A549 (cell line): Measurements from ENCODE around the gene CAB39. TPM values are rescaled to one million over a fixed set of nuclear protein-coding genes. Genes with fewer than 3 reads are reported as not detected.
A peak's percentile ranks its signal among the peaks of the same experiment; 100 is the strongest.

Experiments used
- ATAC-seq, 2 experiments: fragments of 200-7000 bp in 1 of 2; fragments of >200 bp in 1 of 2; cut with Nextera tagmentation in 1 of 2; cut with Tn5 transposase in 1 of 2; 3 replicates each; pipeline versions ENCODE4 v1.8.0 to v1.9.1; 2018 to 2020; ENCODE audit warnings: mild to moderate bottlenecking in 1 of 2, moderate library complexity in 1 of 2
- CTCF ChIA-PET: fragments of 300-600 bp; sonication (Branson Sonifier 250); formaldehyde crosslinking; extraction: SDS; loops from one replicate; lab custom pipeline; 2021; ENCODE audit warnings: antibody characterized with exemption, inconsistent platforms; lab: Yijun Ruan, JAX
- POLR2A ChIA-PET: fragments of 350-600 bp; formaldehyde crosslinking; extraction: SDS; loops from one replicate; lab custom pipeline; 2021; ENCODE audit warnings: antibody characterized with exemption, inconsistent platforms; lab: Yijun Ruan, JAX
- DNase-seq, 2 experiments: peaks; one replicate each; pipeline versions ENCODE4 v3.0.0 to v3.0.0-alpha.2; 2011 to 2016; ENCODE audit warnings: low read depth in 1 of 2, low spot score in 1 of 2
- FAIRE-seq: peaks from 2 replicates; lab custom pipeline; 2011; peaks lifted over from hg19 to GRCh38; lab: Jason Lieb, UNC
- H3K27ac ChIP-seq, 2 experiments: fragments of >200 bp; sonication (Bioruptor Twin); formaldehyde crosslinking; 3 replicates each; pipeline ENCODE4 v1.5.1; 2016 to 2017
- H3K4me1 ChIP-seq: fragments of >200 bp; sonication (Bioruptor Twin); formaldehyde crosslinking; 3 replicates; pipeline ENCODE4 v1.6.1; 2016
- H3K4me2 ChIP-seq: fragments of >200 bp; sonication (Bioruptor Twin); formaldehyde crosslinking; 3 replicates; pipeline ENCODE4 v1.6.1; 2016
- H3K4me3 ChIP-seq: fragments of >200 bp; sonication (Bioruptor Twin); formaldehyde crosslinking; 3 replicates; pipeline ENCODE4 v1.5.1; 2016
- H3K9me3 ChIP-seq: fragments of >200 bp; sonication (Bioruptor Twin); formaldehyde crosslinking; 3 replicates; pipeline ENCODE4 v1.6.1; 2016
- CBX2 ChIP-seq: fragments of 200-600 bp; sonication (generic); IDR thresholded peaks from 2 replicates; pipeline ENCODE4 v1.6.1; 2016; ENCODE audit warnings: low read depth, mild to moderate bottlenecking, borderline replicate concordance
- CBX8 ChIP-seq: fragments of 200-600 bp; sonication (generic); IDR thresholded peaks from 2 replicates; pipeline ENCODE4 v1.6.1; 2016
- CEBPB ChIP-seq, 2 experiments: fragments of >200 bp in 1 of 2; sonication (Bioruptor Twin) in 1 of 2; formaldehyde crosslinking in 1 of 2; IDR thresholded peaks; 2 replicates each; pipeline ENCODE4 v1.6.1; 2012 to 2016
- CHD2 ChIP-seq: fragments of 150-350 bp; IDR thresholded peaks from 2 replicates; pipeline ENCODE4 v1.6.1; 2014; ENCODE audit warnings: low read length; ENCODE audit not compliant: partially characterized antibody
- EHMT2 ChIP-seq: fragments of 200-600 bp; sonication (generic); IDR thresholded peaks from 2 replicates; pipeline ENCODE4 v1.6.1; 2016; ENCODE audit warnings: antibody characterized with exemption, low read depth, mild to moderate bottlenecking, moderate library complexity
- ESRRA ChIP-seq: fragments of 150-350 bp; IDR thresholded peaks from 2 replicates; pipeline ENCODE4 v1.6.1; 2014; ENCODE audit warnings: mild to moderate bottlenecking, low read length, borderline replicate concordance
- HEYL ChIP-seq: fragments of 250-450 bp; sonication (Bioruptor Pico); IDR thresholded peaks from 2 replicates; pipeline ENCODE4 v1.8.0; 2021; ENCODE audit warnings: mild to moderate bottlenecking, moderate library complexity
- HMGXB4 ChIP-seq: fragments of 250-450 bp; sonication (Bioruptor Pico); IDR thresholded peaks from 2 replicates; pipeline ENCODE4 v1.5.0; 2021; ENCODE audit warnings: mild to moderate bottlenecking, moderate library complexity, borderline replicate concordance
- HOXB13 ChIP-seq: fragments of 250-450 bp; sonication (Bioruptor Pico); IDR thresholded peaks from 2 replicates; pipeline ENCODE4 v1.5.0; 2020; ENCODE audit warnings: low read depth, mild to moderate bottlenecking, moderate library complexity
- MAFK ChIP-seq: fragments of 450-650 bp; IDR thresholded peaks from 2 replicates; pipeline ENCODE4 v1.6.1; 2014; ENCODE audit not compliant: partially characterized antibody
- MYC ChIP-seq: IDR thresholded peaks from 2 replicates; pipeline ENCODE4 v1.6.1; 2012; ENCODE audit warnings: mild to moderate bottlenecking, inconsistent platforms, low read length, improper control_type of control experiment, borderline replicate concordance
- NFE2L2 ChIP-seq: fragments of 150-350 bp; conservative IDR thresholded peaks from 2 replicates; pipeline ENCODE4 v1.6.1; 2014; ENCODE audit warnings: low read length
- NR3C1 ChIP-seq: fragments of >200 bp; sonication (Bioruptor Twin); formaldehyde crosslinking; IDR thresholded peaks from 3 replicates; pipeline ENCODE4 v1.6.1; 2017
- POLR2A ChIP-seq: IDR thresholded peaks from 2 replicates; pipeline ENCODE4 v1.6.1; 2012; ENCODE audit warnings: mild to moderate bottlenecking, low read length
- SMC3 ChIP-seq: fragments of >200 bp; sonication (Bioruptor Twin); formaldehyde crosslinking; IDR thresholded peaks from 3 replicates; pipeline ENCODE4 v1.6.1; 2018; ENCODE audit warnings: inconsistent platforms
- TFCP2L1 ChIP-seq: fragments of 250-450 bp; sonication (Bioruptor Pico); IDR thresholded peaks from 2 replicates; pipeline ENCODE4 v1.5.0; 2021; ENCODE audit warnings: mild to moderate bottlenecking
- ZFP36 ChIP-seq: fragments of 450-650 bp; IDR thresholded peaks from 2 replicates; pipeline ENCODE4 v1.6.1; 2014; ENCODE audit warnings: borderline replicate concordance; ENCODE audit not compliant: partially characterized antibody
- ZNF302 ChIP-seq: fragments of 250-450 bp; sonication (Bioruptor Pico); IDR thresholded peaks from 2 replicates; pipeline ENCODE4 v1.9.0; 2021; ENCODE audit warnings: inconsistent platforms, mild to moderate bottlenecking, moderate library complexity
- WGBS: methylation state at CpG from one replicate; pipeline ENCODE4 v1.1.6; 2017; ENCODE audit errors: missing lambda C conversion rate; 5-methylcytosine and 5-hydroxymethylcytosine counted together
- polyA plus RNA-seq, 4 experiments: library from polyadenylated mRNA; depleted of rRNA in 3 of 4; stranded (reverse); fragments of >200 nt; fragmentation: RNase III in 1 of 4; extraction: RNeasy Plus Mini Kit Qiagen cat#74134 plus additional on column Dnase treatment in 1 of 4; gene quantifications; 2 replicates in 3 of 4; 3 replicates in 1 of 4; pipeline ENCODE4 v1.2.3, GENCODE V29; 2011 to 2017
- TF ChIP-seq, protein P1 (sequence below): IDR thresholded peaks from 2 replicates; pipeline ENCODE4 v1.6.1; 2012; ENCODE audit warnings: low read depth, borderline replicate concordance
- TF ChIP-seq, protein P2 (sequence below): fragments of 200-600 bp; sonication (generic); IDR thresholded peaks from 2 replicates; pipeline ENCODE4 v1.6.1; 2016; ENCODE audit warnings: antibody characterized with exemption, mild to moderate bottlenecking, moderate library complexity
- TF ChIP-seq, protein P3 (sequence below): IDR thresholded peaks from 2 replicates; pipeline ENCODE4 v1.6.1; 2012

The CAB39 gene
- polyA plus RNA-seq, 2 of the 4 experiments (the other 2 are of a cell fraction) = 28.4 to 54.2 TPM

- ChIA-PET POLR2A (no interaction called here), CTCF (interaction anchor here (1.2 to 4.8 kb wide), 4 partner anchors 7 to 172 kb away, joined by 3 to 32 read pairs (median 4); no protein-coding TSS in a partner anchor)
- H3K4me2 ChIP-seq = no peak overlapping the region
- no peak overlapping the region for H3K4me3 ChIP-seq
- ATAC-seq (no peak), FAIRE-seq (no peak), DNase-seq (no peak)
- H3K9me3 ChIP-seq = no peaks in the 10 kb centered on the region
- H3K4me1 ChIP-seq = no peaks in the 10 kb centered on the region
- TF ChIP-seq CBX8 (no peak), CHD2 (no peak), SMC3 (no peak), ESRRA (no peak), EHMT2 (no peak), TFCP2L1 (CRISPR knock-in tag) (no peak), CEBPB (IDR thresholded peaks at IDR 0.05) (no peak), NR3C1 (no peak), NFE2L2 (no peak), ZNF302 (CRISPR knock-in tag) (no peak), POLR2A (no peak), HOXB13 (CRISPR knock-in tag) (no peak), HEYL (CRISPR knock-in tag) (no peak)
- TF ChIP-seq, protein P1, sequence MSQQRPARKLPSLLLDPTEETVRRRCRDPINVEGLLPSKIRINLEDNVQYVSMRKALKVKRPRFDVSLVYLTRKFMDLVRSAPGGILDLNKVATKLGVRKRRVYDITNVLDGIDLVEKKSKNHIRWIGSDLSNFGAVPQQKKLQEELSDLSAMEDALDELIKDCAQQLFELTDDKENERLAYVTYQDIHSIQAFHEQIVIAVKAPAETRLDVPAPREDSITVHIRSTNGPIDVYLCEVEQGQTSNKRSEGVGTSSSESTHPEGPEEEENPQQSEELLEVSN = no peak
- TF ChIP-seq, protein P2, sequence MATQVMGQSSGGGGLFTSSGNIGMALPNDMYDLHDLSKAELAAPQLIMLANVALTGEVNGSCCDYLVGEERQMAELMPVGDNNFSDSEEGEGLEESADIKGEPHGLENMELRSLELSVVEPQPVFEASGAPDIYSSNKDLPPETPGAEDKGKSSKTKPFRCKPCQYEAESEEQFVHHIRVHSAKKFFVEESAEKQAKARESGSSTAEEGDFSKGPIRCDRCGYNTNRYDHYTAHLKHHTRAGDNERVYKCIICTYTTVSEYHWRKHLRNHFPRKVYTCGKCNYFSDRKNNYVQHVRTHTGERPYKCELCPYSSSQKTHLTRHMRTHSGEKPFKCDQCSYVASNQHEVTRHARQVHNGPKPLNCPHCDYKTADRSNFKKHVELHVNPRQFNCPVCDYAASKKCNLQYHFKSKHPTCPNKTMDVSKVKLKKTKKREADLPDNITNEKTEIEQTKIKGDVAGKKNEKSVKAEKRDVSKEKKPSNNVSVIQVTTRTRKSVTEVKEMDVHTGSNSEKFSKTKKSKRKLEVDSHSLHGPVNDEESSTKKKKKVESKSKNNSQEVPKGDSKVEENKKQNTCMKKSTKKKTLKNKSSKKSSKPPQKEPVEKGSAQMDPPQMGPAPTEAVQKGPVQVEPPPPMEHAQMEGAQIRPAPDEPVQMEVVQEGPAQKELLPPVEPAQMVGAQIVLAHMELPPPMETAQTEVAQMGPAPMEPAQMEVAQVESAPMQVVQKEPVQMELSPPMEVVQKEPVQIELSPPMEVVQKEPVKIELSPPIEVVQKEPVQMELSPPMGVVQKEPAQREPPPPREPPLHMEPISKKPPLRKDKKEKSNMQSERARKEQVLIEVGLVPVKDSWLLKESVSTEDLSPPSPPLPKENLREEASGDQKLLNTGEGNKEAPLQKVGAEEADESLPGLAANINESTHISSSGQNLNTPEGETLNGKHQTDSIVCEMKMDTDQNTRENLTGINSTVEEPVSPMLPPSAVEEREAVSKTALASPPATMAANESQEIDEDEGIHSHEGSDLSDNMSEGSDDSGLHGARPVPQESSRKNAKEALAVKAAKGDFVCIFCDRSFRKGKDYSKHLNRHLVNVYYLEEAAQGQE = no peak
- TF ChIP-seq, protein P3, sequence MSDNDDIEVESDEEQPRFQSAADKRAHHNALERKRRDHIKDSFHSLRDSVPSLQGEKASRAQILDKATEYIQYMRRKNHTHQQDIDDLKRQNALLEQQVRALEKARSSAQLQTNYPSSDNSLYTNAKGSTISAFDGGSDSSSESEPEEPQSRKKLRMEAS = no peak
- no peak overlapping the region for H3K27ac ChIP-seq
- WGBS = 91% methylated on average over 5 of the region's 7 CpGs
Measured at GRCh38 chr2:230816735-230817134, 104.1 kb downstream of the CAB39 start.

DNA sequence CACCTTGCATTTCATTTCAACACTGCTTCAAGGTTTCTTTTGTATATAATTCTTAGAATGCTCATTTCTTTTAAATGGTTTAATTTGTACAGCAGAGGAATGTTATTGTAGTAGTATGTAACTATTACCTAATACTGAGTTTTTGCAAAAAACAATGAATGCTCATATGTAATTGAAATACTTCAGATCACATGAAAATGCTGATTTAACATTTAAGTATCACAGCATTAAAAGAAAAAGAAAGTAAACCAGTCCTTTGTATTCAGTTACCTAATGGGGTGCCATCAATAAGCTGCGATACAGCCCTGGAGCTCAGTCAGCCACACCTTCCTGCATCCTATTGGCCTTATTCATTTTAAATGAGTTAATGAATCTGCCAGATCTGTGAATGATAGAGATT is 106.8 kb downstream of the CAB39 start:
- H3K4me1 ChIP-seq = no peaks in the 10 kb centered on the region
- H3K9me3 ChIP-seq = no peaks in the 10 kb centered on the region
- DNase-seq (no peak), ATAC-seq (no peak)
- H3K27ac ChIP-seq = no peak overlapping the region
- no peak for TF ChIP-seq HMGXB4 (CRISPR knock-in tag)
- TF ChIP-seq MAFK = peak; percentile 54
- no peak for TF ChIP-seq MYC
- TF ChIP-seq CBX2 = no peak
- TF ChIP-seq SMC3 = no peak
- TF ChIP-seq ZFP36 = no peak
- TF ChIP-seq, all 56 proteins: peak for 1
- Histone ChIP-seq H3K4me3 (no peak overlapping the region), H3K4me2 (no peak overlapping the region)
- POLR2A ChIA-PET = no interaction called here
- CTCF ChIA-PET = interaction anchor here (1.0 to 9.1 kb wide), 3 partner anchors 19 to 167 kb away, joined by 3 to 116 read pairs (median 4); no protein-coding TSS in a partner anchor
- 97% methylated on average over 1 of the region's 1 CpG for WGBS
- no peak for FAIRE-seq
